B cell (primary cell): ENCODE measurements around the gene CSNK1A1.

ENCODE experiments used
- CTCF ChIP-seq: fragments of 200-600 bp; IDR thresholded peaks from one replicate; pipeline ENCODE4 v1.8.0; 2022; ENCODE audit warnings: antibody characterized with exemption, mild to moderate bottlenecking
- EZH2 ChIP-seq: IDR thresholded peaks from 2 replicates; pipeline ENCODE4 v1.6.1; 2012; ENCODE audit warnings: borderline replicate concordance, low read depth, mild to moderate bottlenecking, moderate library complexity, low read length; ENCODE audit not compliant: insufficient read depth, poor library complexity, severe bottlenecking

GRCh38 chr5:149544028-149544420 is 7.2 kb downstream of the CSNK1A1 start:
- no peak for TF ChIP-seq EZH2
- TF ChIP-seq CTCF: no peak
